ENCODE measurements around the gene LARGE1. TPM values are rescaled to one million over a fixed set of nuclear protein-coding genes. Genes with fewer than 3 reads are reported as not detected.
A peak's percentile ranks its signal among the peaks of the same experiment; 100 is the strongest.

LARGE1 gene
- total RNA-seq, 4 donors from 2014 or later, result 11.8 to 33.2 (median 22.6) TPM

DNA sequence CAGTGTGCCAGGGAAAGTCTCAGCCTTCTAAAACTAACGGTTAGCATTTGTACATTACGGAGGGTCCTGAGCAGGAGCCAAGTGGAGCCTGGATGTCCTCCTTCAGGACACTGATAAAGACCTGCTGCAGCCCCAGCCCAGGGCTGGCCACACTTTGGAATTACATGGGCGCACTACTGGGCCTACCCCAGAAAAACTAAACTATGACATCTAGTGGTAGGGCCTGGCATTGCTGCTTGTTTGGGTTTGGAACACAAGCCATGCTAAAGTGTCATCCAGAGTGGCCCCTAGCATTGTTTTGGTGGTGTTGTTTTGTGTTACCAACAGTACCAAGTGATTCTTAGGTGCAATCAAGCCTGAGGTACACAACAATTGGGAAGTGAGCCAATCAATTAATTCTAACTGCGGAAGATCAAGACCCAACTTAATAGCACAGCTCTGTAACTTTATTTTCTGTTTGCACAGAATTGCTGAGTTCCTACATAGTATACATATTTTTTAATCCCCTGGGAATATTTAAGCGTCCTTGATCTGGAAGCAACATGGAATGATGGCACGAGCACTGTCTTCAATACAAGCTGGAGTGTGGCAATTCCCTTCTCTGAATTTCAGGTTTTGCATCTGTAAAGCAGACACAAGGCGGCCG, 340.7 kb downstream of the LARGE1 start:
- intact Hi-C loops (cut with DNase I; ENCODE audit: low total_unique reads), result no loop called here
- peak; percentile 34 to 82 for DNase-seq (ENCODE audit: low spot score in 2 of 2)
- H3K4me3 ChIP-seq (ENCODE audit: low read depth, poor library complexity, severe bottlenecking), result no peak overlapping the region
- TF ChIP-seq POLR2A (IDR thresholded peaks at IDR 0.05), result no peak
- no peak for TF ChIP-seq CTCF (IDR thresholded peaks at IDR 0.05)
- WGBS, 2 donors, result 75 to 78% methylated on average over 8 of the region's 8 CpGs

DNA sequence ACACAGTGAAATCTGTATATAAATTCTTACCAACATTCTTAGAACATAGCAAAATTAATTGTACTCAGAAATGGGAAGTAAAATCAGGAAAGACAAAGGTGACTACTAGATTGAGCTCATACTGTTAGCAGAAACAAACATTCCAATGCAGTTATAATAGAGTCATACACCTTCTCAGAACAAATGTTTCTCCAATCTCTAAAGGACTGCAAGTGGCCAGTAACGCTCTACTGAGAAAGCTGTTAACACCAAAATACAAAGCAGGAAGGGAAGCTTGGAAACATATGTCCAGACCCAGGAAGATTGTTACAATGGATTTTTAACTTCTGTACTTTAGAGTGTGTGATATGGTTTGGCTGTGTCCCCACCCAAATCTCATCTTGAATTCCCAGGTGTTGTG, 341.5 kb downstream of the LARGE1 start:
- no peak for TF ChIP-seq POLR2A (IDR thresholded peaks at IDR 0.05)
- no peak for TF ChIP-seq CTCF (IDR thresholded peaks at IDR 0.05)
- intact Hi-C loops (cut with DNase I; ENCODE audit: low total_unique reads), result no loop called here
- DNase-seq (ENCODE audit: low spot score in 2 of 2), result no peak
- H3K4me3 ChIP-seq (ENCODE audit: low read depth, poor library complexity, severe bottlenecking), result no peak overlapping the region
- 74 to 85% methylated on average over 1 of the region's 1 CpG for WGBS, 2 donors

DNA sequence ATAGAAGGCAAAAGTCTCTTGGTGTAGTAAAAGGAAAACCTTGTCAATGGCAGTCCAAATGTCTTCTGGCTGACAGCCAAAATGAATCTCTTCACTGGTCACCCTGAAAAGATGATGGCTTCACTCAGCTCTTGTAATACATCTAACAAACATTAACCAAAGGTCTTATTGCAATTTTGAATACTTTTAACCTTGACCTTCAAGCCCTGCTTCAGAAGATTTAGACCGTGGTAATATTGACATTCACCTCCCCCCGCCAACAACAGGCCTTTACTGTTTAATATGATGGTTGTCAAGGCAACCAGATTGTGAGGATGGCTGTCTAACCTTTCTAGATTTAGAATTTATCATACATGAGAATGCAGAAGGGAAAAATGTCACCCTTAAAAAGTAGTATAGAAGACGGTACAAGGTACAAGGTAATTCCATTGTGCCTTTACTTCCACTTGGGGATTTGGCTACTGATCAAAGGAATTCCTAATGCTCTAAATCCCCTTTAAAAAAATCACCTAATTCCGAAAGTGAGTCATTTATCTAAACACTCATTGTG, 342.3 kb downstream of the LARGE1 start:
- 59 to 64% methylated on average over 4 of the region's 4 CpGs for WGBS, 2 donors
- intact Hi-C loops (cut with DNase I; ENCODE audit: low total_unique reads), result no loop called here
- no peak overlapping the region for H3K4me3 ChIP-seq (ENCODE audit: low read depth, poor library complexity, severe bottlenecking)
- TF ChIP-seq POLR2A (IDR thresholded peaks at IDR 0.05) (no peak), CTCF (IDR thresholded peaks at IDR 0.05) (no peak)
- no peak for DNase-seq (ENCODE audit: low spot score in 2 of 2)

DNA sequence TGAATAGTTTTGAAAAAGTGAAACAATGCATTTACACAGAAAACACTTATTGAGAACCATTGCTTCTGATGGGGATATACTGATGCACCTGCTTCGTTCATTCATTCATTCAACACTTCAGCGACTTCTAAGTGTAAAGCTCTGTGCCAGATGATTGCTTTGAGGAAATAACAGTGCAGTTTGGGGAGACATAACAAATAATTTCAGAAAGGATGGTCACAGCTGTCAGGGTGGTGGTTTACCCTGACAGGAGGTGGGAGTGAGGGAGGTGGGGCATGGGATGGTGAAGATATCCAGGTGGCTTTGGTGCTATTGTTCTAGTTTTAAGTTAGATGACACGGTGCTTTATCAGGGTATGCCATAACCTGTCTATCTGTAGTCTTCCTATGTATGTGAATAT, 344.1 kb downstream of the LARGE1 start:
- no peak for TF ChIP-seq POLR2A (IDR thresholded peaks at IDR 0.05)
- TF ChIP-seq CTCF (IDR thresholded peaks at IDR 0.05), result no peak
- DNase-seq (ENCODE audit: low spot score in 2 of 2), result no peak
- intact Hi-C loops (cut with DNase I; ENCODE audit: low total_unique reads), result no loop called here
- WGBS, 2 donors, result 91 to 92% methylated on average over 3 of the region's 3 CpGs
- H3K4me3 ChIP-seq (ENCODE audit: low read depth, poor library complexity, severe bottlenecking), result no peak overlapping the region

- TF ChIP-seq POLR2A (IDR thresholded peaks at IDR 0.05) (no peak), CTCF (IDR thresholded peaks at IDR 0.05) (no peak)
- intact Hi-C loops (cut with DNase I; ENCODE audit: low total_unique reads), result no loop called here
- H3K4me3 ChIP-seq (ENCODE audit: low read depth, poor library complexity, severe bottlenecking), result no peak overlapping the region
- no peak for DNase-seq (ENCODE audit: low spot score in 2 of 2)
- 94 to 96% methylated on average over 7 of the region's 7 CpGs for WGBS, 2 donors
Measured at GRCh38 chr22:33575771-33576170, 344.5 kb downstream of the LARGE1 start.

GRCh38 chr22:33575041-33575440, 345.2 kb downstream of the LARGE1 start:
- no peak for DNase-seq (ENCODE audit: low spot score in 2 of 2)
- H3K4me3 ChIP-seq (ENCODE audit: low read depth, poor library complexity, severe bottlenecking), result no peak overlapping the region
- WGBS, 2 donors, result 76 to 84% methylated on average over 2 of the region's 2 CpGs
- intact Hi-C loops (cut with DNase I; ENCODE audit: low total_unique reads), result no loop called here
- TF ChIP-seq CTCF (IDR thresholded peaks at IDR 0.05) (no peak), POLR2A (IDR thresholded peaks at IDR 0.05) (no peak)
